Stomach (tissue), 4 donors: Measurements from ENCODE around the gene TMOD3.

Experiments used
- POLR2A ChIP-seq, 4 donors: fragments of 450-650 bp; IDR thresholded peaks; one replicate each; pipeline ENCODE4 v1.6.1; 2016; ENCODE audit warnings: antibody characterized with exemption in 4 of 4, control low read depth in 2 of 4, mild to moderate bottlenecking in 1 of 4, moderate library complexity in 1 of 4
- POLR2AphosphoS5 ChIP-seq, 3 donors: sonication (generic); formaldehyde crosslinking; IDR thresholded peaks; one replicate each; pipeline ENCODE4 v1.6.1; 2016; ENCODE audit warnings: antibody characterized with exemption in 3 of 3
- TF ChIP-seq, protein P1 (sequence below), 7 experiments: fragments of 450-650 bp in 4 of 7; fragments of 200-600 bp in 3 of 7; sonication (generic) in 3 of 7; IDR thresholded peaks; one replicate each; pipeline ENCODE4 v1.5.1; 2016 to 2019; ENCODE audit warnings: antibody characterized with exemption in 7 of 7, control low read depth in 2 of 7, mild to moderate bottlenecking in 1 of 7

GRCh38 chr15:51865317-51865716 is 35.9 kb downstream of the TMOD3 start:
- TF ChIP-seq, protein P1, sequence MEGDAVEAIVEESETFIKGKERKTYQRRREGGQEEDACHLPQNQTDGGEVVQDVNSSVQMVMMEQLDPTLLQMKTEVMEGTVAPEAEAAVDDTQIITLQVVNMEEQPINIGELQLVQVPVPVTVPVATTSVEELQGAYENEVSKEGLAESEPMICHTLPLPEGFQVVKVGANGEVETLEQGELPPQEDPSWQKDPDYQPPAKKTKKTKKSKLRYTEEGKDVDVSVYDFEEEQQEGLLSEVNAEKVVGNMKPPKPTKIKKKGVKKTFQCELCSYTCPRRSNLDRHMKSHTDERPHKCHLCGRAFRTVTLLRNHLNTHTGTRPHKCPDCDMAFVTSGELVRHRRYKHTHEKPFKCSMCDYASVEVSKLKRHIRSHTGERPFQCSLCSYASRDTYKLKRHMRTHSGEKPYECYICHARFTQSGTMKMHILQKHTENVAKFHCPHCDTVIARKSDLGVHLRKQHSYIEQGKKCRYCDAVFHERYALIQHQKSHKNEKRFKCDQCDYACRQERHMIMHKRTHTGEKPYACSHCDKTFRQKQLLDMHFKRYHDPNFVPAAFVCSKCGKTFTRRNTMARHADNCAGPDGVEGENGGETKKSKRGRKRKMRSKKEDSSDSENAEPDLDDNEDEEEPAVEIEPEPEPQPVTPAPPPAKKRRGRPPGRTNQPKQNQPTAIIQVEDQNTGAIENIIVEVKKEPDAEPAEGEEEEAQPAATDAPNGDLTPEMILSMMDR (IDR thresholded peaks at IDR 0.05), result no peak
- TF ChIP-seq POLR2AphosphoS5 (IDR thresholded peaks at IDR 0.05) (no peak), POLR2A (IDR thresholded peaks at IDR 0.05) (no peak)
